ENCODE measurements around the gene ELK4.

Gene ELK4, protein sequence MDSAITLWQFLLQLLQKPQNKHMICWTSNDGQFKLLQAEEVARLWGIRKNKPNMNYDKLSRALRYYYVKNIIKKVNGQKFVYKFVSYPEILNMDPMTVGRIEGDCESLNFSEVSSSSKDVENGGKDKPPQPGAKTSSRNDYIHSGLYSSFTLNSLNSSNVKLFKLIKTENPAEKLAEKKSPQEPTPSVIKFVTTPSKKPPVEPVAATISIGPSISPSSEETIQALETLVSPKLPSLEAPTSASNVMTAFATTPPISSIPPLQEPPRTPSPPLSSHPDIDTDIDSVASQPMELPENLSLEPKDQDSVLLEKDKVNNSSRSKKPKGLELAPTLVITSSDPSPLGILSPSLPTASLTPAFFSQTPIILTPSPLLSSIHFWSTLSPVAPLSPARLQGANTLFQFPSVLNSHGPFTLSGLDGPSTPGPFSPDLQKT

DNA sequence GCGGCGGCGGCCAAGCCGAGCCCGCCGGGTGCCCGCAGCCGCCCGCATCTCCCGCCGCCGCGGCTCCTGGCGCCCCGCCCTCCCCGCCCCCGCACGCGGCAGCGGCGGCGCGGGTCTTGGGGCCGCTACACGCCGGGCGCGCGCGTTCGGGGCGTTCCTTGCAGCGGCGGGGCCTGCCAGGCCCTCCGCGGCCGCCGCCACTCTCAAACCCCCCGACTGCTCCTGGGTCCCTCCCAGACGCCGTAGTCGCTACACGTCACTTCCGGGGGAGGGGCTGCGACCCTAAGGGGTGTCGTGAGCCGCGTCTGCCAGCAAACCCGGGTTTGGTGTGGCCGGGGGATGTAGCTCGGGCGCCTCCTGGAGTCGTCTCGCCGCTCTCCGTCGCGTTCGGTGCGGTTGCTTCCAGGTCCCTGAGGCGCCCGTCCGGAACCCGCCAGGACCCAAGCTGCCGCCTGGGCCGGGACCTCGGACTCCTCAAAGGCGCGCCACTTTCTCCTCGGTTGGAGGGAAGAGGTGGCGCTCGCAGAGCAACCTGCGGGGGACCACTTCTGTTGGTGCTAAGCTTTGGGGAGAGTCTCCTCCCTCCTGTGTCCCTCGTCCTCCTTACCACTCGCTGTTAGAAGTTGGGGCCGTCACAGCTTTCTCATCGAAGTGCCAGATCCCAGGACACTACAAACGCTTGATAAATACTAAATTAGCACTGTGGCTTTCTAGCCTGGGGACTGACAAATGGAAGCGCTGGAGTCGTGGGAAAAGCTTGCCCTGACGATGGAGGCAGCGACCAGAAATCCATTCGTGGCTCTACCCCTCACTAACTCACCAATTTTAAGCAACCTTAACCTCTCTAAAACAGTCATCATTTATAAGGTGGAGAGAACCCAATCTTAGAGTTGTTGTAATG is at the start of gene ELK4:
TSS of gene ELK4 (minus strand) at position 244 of the 901 bp plus-strand sequence. CDS start 8,129 bp downstream, outside the sequence.
- intact Hi-C loops (cut with DNase I; ENCODE audit: low total_unique reads): loop anchor here (1.0 kb wide), 1 partner anchor 40 kb away; no protein-coding TSS in a partner anchor

DNA sequence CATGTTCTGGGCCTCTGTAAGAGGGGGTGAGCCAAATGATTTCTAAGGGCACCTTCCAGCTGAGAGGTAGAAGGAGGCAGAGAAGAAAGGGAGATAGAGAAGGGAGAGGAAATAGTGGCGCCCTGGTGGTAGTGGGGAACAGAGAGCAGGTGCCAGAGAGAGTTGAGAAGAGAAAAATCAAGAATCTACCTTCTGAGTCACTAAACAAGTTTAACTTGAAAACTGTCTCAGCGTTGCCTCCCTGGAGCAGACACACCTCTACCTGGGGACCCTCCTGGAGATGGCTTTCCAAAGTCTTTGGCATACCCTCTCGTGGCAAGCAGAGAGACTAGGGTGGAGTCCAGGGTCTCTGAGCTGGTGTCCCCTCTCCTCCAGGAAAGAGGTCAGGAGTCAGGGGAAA is 49.6 kb upstream of the ELK4 start:
- intact Hi-C loops (cut with DNase I; ENCODE audit: low total_unique reads): no loop called here
- TF ChIP-seq, protein P1, sequence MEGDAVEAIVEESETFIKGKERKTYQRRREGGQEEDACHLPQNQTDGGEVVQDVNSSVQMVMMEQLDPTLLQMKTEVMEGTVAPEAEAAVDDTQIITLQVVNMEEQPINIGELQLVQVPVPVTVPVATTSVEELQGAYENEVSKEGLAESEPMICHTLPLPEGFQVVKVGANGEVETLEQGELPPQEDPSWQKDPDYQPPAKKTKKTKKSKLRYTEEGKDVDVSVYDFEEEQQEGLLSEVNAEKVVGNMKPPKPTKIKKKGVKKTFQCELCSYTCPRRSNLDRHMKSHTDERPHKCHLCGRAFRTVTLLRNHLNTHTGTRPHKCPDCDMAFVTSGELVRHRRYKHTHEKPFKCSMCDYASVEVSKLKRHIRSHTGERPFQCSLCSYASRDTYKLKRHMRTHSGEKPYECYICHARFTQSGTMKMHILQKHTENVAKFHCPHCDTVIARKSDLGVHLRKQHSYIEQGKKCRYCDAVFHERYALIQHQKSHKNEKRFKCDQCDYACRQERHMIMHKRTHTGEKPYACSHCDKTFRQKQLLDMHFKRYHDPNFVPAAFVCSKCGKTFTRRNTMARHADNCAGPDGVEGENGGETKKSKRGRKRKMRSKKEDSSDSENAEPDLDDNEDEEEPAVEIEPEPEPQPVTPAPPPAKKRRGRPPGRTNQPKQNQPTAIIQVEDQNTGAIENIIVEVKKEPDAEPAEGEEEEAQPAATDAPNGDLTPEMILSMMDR (IDR thresholded peaks at IDR 0.05): no peak
- Histone ChIP-seq H3K36me3 (no peaks in the 10 kb centered on the region), H3K27me3 (no peaks in the 10 kb centered on the region), H3K4me3 (no peak overlapping the region), H3K27ac (peak overlapping the region in 1 of 2 donors; percentile 77), H3K4me1 (peaks cover 5 to 26% (median 17%) of the 10 kb centered on the region in 4 donors), H3K9me3 (no peaks in the 10 kb centered on the region)
- no peak for DNase-seq

More for the DNA sequence above, at the start of gene ELK4:
- TF ChIP-seq, protein P1 (IDR thresholded peaks at IDR 0.05): peak; percentile 67 to 75
- Histone ChIP-seq H3K4me3 (peak within 1 kb of the TSS; percentile 76 to 86), H3K36me3 (no peaks in the 10 kb centered on the region), H3K9me3 (no peaks in the 10 kb centered on the region), H3K27me3 (no peaks in the 10 kb centered on the region), H3K4me1 (peaks cover 0 to 46% (median 28%) of the 10 kb centered on the region in 4 donors), H3K27ac (peak within 1 kb of the TSS; percentile 96 to 99)
- DNase-seq: peak; percentile 98 to 99

DNA sequence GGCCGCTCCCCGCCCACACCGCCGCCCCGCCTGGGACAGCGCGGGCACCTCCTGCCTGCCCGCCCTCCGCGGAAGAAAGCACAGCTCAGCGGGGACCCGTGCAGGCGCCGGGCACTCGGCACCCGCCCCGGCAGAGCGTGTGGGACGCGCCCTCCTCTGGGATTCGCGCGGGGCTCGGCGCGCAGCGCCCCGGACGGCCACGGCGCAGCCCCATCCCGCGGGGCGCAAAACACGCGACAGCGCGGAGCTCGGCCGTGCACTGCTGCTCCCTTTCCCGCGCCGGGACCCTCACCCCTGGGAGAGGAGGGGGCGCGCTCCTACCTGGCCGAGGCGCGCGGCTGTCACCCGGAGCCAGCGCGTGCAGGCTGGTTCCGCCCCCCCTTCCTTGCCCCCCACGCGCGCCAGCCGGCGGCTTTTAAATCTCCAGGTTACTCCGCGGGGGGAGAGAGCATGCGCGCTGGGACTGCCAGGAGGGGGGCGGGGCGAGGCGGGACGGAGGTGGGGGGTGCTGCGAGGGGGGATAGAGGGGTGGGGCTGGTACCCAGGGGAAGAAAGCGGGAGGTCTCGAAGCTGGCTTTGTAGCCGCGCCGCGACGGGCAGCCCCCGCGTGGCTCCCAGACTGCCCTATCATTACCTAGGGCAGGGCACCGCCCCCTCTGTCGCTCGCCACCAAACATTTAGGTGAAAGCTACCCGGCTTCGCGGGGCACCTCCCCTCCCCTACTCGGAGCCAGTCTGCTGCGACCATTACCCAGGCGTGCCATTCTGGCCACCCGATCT is 48.5 kb upstream of the ELK4 start, which contains the start of gene SLC45A3:
TSS of gene SLC45A3 (minus strand) at position 437 of the 779 bp plus-strand sequence. CDS start 15,853 bp downstream, outside the sequence.
- H3K4me1 ChIP-seq: peaks cover 5 to 26% (median 17%) of the 10 kb centered on the region in 4 donors
- peak within 1 kb of the TSS; percentile 64 to 71 for H3K4me3 ChIP-seq
- no peak for DNase-seq
- TF ChIP-seq, protein P1 (IDR thresholded peaks at IDR 0.05): no peak
- H3K36me3 ChIP-seq: no peaks in the 10 kb centered on the region
- intact Hi-C loops (cut with DNase I; ENCODE audit: low total_unique reads): no loop called here
- no peaks in the 10 kb centered on the region for H3K9me3 ChIP-seq
- H3K27me3 ChIP-seq: no peaks in the 10 kb centered on the region
- H3K27ac ChIP-seq: peak within 1 kb of the TSS; percentile 43 to 77

DNA sequence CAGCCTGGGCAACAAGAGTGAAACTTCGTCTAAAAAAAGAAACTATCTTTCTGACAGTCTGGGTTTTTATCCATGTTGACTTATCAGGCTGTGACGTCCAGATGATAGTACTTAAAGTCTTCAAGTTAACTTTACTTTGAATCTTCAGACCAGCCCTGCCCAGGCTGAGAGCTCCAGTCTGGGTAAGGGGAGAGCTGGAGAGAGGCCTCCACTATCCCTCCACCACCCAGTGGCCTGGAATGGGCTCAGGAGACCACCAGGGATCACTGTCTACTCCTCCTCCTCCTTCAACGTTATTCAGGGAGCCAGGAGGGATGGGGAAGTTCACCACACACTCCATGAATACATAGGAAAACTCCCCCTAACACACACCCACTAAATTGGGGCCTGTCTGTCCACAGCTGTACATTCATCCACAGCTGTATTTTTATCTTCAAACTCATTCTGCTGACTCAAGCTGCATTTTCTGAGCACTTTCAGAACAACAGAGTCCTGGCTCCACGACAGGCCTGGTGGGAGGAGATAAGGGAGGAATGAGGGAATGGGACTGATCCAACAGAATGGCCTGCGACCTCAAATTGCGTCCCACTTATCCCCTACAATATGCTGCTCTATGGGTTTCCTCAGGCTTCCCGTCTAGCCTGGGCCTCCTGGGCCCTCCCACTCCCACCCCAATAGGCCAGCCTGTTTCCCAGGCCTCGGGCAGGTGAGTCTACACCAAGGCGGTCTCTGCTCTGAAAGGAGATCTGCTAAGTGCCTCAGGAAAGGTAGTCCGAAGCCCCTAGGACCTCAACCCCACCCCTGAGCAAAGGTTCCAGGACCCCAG is 46.7 kb upstream of the ELK4 start:
- no peak for DNase-seq
- H3K4me3 ChIP-seq: peak overlapping the region; percentile 64 to 71
- peak overlapping the region; percentile 36 to 77 for H3K27ac ChIP-seq
- TF ChIP-seq, protein P1 (IDR thresholded peaks at IDR 0.05): no peak
- H3K36me3 ChIP-seq: no peaks in the 10 kb centered on the region
- H3K4me1 ChIP-seq: peaks cover 5 to 31% (median 17%) of the 10 kb centered on the region in 4 donors
- no peaks in the 10 kb centered on the region for H3K27me3 ChIP-seq
- H3K9me3 ChIP-seq: no peaks in the 10 kb centered on the region
- intact Hi-C loops (cut with DNase I; ENCODE audit: low total_unique reads): no loop called here
